HG03565 (cell line): ENCODE results near the gene OR5D13.

Source experiments
- ATAC-seq: cut with Tn5 transposase; IDR thresholded peaks from one replicate; pipeline ENCODE4 v1.9.1; 2021; ENCODE audit warnings: mild to moderate bottlenecking, moderate library complexity; ENCODE audit not compliant: unreplicated experiment

The OR5D13 gene, protein sequence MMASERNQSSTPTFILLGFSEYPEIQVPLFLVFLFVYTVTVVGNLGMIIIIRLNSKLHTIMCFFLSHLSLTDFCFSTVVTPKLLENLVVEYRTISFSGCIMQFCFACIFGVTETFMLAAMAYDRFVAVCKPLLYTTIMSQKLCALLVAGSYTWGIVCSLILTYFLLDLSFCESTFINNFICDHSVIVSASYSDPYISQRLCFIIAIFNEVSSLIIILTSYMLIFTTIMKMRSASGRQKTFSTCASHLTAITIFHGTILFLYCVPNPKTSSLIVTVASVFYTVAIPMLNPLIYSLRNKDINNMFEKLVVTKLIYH

DNA sequence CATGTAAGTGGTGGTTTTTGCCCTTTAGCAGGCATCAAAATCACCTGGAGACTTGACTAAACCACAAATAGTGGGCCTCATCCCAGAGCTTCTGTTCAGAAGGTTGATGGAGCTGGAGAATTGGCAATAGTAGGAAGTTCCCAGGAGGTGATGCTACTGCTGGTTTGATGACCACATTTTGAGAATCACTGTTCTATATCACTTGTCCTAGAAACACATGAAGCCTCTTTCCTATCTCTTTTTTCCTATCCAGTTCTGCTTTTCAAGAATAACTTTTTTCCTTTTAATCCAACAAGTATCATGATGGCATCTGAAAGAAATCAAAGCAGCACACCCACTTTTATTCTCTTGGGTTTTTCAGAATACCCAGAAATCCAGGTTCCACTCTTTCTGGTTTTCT lies at the start of gene OR5D13:
Gene OR5D13 (plus strand): TSS at position 301 of the 400 bp plus-strand sequence. CDS start 0 bp downstream, at position 301.
- no peak for ATAC-seq

DNA sequence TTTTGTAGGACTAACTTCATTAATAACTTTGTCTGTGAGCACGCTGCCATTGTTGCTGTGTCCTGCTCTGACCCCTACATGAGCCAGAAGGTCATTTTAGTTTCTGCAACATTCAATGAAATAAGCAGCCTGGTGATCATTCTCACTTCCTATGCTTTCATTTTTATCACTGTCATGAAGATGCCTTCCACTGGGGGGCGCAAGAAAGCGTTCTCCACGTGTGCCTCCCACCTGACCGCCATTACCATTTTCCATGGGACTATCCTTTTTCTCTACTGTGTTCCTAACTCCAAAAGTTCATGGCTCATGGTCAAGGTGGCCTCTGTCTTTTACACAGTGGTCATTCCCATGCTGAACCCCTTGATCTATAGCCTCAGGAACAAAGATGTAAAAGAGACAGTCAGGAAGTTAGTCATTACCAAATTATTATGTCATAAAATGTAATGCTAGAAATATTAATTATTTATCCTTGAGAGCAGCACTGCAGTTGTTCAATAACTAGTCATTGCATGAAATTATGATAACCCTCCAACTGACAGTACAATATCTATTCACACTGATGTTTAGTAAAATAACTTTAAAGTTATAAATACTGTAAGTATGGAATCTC lies 46.4 kb upstream of the OR5D13 start:
- no peak for ATAC-seq

DNA sequence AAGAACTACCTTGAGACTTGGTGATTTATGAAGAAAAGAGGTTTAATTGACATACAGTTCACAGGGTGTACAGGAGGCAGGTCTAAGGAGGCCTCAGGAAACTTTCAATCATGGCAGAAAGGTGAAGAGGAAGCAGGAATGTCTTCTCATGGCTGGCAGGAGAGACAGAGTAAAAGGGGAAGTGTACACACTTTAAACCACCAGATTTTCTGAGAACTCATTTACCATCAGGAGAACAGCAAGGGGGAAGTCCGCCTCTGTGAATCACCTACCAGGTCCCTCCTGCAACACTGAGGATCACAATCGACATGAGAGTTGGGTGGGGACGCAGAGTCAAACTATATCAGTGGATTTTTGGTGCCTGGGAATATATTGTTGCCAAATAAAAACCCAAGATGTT lies 40.3 kb upstream of the OR5D13 start:
- no peak for ATAC-seq

DNA sequence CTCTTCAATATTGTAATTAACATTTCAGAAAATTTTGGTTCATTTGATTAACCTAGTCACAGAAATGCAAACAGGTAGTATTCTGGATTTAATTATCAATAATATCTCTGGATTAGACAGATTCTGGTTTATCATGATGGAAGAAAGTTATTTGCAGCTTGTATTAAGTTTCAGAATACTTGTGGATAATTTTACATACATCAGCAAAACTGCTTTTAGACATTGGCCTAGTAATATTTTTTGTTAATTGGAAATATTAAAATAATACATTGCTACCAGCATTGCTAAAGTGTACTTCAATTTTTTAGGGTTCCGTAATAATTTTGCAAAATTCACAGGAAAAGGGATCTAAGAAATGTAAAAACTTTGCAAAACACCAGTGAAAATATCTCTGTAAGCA lies 18.4 kb downstream of the OR5D13 start:
- no peak for ATAC-seq

DNA sequence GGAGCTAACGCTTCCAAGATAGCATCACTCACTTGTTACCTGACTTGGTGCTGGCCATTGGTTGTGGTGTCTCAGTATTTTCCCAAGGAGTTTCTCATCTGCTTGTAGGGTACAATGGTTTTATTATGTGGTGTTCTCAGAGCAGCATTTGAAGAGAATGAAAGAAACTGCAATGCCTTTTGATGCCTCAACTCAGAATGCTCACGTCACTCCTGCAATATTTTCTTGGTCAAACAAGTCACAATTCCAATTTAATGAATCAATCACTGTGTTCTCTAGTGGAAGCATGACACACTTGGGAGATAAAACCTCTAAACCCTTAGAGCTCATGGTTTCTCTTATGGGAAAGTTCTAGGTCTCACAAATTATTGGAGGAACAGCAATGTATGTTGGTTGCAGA lies 20.1 kb downstream of the OR5D13 start:
- ATAC-seq: no peak

DNA sequence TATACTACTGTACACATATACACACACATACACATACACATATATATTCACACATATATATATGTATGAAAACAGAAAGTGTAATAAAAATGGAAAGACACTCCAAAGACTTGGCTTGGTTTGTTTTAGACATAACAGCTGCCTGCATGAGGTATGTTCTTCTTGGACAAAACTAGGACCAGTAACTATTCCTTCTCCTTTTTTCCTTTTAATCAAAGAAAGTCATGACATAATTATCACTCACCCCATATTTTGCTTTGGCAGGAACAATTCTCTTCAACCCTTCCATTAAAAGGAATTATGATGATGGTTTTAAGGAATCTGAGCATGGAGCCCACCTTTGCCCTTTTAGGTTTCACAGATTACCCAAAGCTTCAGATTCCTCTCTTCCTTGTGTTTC lies 22.0 kb downstream of the OR5D13 start, which contains the start of gene OR5D14:
Gene OR5D14 (plus strand): TSS at position 301 of the 400 bp plus-strand sequence. CDS start 0 bp downstream, at position 301.
- no peak for ATAC-seq

DNA sequence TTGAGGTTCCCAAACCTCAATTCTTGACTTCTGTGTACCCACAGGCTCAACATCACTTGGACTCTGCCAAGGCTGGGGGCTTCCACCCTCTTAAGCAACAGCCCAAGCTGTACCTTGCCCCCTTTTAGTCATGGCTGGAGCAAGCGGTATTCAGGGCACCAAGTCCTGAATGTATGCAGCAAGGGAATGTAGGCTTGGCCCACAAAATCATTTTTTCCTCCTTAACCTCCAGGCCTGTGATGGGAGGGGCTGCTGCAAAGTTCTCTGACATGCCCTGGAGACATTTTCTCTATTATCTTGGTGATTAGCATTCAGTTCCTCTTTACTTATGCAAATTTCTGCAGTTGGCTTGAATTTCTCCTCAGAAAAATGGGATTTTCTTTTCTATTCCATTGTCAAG lies 33.0 kb downstream of the OR5D13 start:
- no peak for ATAC-seq

DNA sequence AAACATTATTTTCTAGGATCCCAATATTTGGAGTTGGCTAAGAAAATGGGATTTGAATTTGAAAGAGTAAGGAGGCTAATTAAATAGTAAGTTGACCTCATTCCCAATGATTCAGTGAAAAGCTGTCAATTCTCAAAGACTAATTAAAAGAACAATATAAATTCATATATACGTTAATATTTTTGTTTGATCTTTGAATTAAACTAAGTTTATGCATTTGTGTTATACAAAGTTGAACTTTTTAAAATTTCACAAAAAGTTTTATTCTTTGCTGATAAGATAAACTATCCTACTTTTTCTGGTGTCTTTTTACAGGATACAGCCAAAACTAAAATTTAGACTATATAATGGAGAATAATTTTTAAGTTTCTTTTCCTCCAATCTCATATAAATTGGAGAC lies 37.8 kb downstream of the OR5D13 start, which contains the start of gene OR5L1:
Gene OR5L1 (plus strand): TSS at position 301 of the 400 bp plus-strand sequence. CDS start 100 bp downstream, outside the sequence.
- ATAC-seq: no peak

DNA sequence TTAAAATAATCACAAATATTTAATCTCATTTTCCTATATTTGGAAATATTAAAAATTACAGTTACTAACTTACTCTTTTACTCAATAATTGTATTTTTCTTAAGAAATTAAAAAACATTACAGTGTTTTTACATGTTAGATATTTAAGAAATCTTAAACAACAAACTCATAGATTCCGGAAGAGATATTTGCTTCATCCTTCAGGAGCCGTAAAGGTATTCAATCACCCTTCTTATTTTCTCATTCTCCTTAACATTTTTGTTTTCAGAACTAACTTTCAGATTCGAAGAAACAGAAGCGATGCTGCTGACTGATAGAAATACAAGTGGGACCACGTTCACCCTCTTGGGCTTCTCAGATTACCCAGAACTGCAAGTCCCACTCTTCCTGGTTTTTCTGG lies 46.1 kb downstream of the OR5D13 start, which contains the start of gene OR5D18:
Gene OR5D18 (plus strand): TSS at position 301 of the 400 bp plus-strand sequence. CDS start 0 bp downstream, at position 301.
- no peak for ATAC-seq
